ENCODE measurements around the gene TIGD3.

Gene TIGD3

GRCh38 chr11:65373839-65374580 is 19.5 kb downstream of the TIGD3 start:
- no peak for DNase-seq

DNA sequence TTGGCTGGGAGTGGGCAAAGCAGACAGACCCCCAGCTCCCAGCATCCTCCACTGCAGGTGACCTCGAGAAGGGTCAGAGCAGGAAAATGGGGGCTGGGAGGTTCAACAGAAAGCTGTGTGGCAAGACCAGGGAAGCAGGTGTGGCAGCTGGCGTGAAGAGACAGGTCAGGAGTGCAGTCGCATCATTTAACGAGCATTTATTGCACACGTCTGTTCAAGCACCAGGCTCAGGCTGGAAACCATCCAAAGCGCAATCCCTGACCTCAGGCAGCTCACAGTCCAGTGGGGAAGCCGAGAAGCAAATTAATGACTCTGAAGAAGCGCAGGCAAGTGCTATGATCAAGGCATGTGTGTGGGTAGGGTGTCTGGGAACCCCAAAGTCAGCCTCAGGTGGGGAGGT is 20.5 kb downstream of the TIGD3 start:
- DNase-seq, result no peak

DNA sequence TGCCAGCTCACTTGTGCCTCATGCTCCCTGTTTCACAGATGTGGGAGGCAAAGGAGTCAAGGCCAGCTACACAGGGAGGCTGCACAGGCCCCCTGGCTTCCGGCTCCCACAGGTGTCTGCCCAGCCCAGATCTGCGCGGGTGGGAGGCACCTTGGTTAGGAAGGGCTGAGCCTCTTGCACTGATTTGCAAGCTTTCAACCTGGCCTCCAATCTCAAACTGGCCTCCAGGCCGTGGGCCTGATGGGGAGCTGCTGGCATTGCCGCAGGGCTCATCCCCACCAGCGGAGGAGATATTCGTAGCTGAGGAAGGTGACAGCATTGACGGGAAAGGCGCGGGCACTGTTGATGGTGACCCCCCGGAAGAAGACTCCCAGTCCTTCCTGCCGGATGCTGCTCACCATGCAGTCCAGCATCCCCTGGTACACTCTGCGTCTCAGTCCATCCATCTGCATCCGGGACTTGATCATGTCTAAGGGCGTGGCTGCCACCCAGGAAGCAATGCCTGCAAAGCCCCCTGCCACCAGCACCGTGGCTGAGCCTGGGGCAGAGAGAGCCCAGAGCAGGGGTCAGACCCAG is 21.7 kb downstream of the TIGD3 start:
- DNase-seq, result no peak

GRCh38 chr11:65377036-65377435 is 22.5 kb downstream of the TIGD3 start:
- no peak for DNase-seq

- no peak for DNase-seq
These were observed 23.2 kb downstream of the TIGD3 start for GRCh38 chr11:65377777-65378176.

DNA sequence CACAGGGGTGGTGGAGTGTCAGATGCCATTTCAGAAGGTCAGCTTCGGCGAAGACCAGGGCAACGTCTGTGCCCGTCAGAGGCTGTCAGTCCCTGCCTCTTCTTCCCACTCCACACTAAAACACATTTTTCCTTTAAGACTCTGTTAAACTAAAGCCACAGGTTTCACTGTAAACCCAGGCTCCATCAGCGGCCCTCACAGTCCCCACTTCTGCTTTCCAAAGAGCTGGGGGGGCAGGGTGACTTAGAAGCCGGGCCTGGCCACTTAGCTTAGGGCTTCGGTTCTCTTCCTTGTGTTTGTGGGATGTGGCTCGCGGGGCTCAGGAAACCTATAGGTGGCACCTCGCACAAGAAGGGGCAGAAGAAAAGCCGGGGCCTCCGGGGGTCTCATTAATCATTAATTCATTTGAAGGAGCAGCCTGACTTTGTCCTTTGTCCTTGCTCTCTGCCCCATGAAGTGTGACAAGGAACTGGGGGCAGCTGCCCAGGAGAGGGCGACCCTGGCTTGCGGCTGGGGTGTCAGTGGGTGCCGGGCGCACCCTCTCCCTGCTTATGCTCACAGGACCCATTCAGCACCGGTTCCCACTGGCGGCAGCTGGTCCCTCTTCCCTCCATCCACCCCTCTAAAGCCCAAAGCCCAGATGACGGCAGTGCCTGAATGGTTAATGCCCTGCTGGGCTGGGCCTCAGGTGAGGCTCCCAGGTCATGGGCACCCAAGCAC is 23.8 kb downstream of the TIGD3 start:
- DNase-seq, result peak; percentile 57

- no peak for DNase-seq
These were observed 24.5 kb downstream of the TIGD3 start for GRCh38 chr11:65378928-65379638.

- DNase-seq, result no peak
These were observed 25.3 kb downstream of the TIGD3 start for GRCh38 chr11:65379698-65380459.

GRCh38 chr11:65380460-65381119 is 26.0 kb downstream of the TIGD3 start:
- DNase-seq, result no peak

GRCh38 chr11:65381716-65382032 is 27.1 kb downstream of the TIGD3 start:
- peak; percentile 79 for DNase-seq

DNA sequence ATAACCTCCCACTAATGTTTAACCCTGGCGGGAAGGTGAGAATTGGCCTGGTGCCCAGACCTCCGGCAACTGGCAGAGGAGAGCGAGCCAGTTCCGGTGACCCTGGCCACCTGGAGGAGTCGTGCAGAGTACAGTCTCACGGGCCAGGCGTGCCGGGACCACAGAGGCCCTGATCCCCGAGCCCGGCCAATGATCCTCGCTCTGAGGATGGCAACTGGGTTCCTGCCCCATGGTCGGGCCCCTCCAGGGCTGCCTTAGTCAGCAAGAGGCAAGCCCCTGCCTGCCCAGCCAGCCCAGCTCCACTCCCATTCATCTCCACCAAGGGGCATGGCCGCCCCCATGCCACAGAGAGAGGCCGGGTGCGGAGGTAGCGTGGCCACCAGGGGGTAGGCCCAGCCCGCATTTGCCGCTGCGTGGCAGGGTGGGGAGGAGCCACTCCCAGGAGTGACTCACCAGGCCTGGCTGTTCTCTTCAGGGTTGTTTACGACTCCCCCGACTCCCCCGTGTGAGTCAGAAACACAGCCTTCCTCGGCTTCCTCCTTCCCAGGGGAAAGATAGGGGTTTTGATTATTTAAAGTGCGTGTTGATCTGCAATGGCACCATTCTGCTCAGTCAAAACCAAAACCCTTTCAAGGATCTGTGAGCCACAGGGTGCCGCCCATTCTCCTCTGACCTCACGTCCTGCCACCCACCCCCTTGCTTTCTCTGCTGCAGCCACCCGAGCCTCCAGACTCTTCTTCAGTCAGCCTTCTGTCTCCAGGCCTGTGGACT is 27.7 kb downstream of the TIGD3 start, which contains the start of gene SLC25A45:
Gene SLC25A45, minus strand, starts transcription at position 614 of the 771 bp plus-strand sequence. CDS start 695 bp downstream, outside the sequence.
- peak; percentile 97 for DNase-seq

DNA sequence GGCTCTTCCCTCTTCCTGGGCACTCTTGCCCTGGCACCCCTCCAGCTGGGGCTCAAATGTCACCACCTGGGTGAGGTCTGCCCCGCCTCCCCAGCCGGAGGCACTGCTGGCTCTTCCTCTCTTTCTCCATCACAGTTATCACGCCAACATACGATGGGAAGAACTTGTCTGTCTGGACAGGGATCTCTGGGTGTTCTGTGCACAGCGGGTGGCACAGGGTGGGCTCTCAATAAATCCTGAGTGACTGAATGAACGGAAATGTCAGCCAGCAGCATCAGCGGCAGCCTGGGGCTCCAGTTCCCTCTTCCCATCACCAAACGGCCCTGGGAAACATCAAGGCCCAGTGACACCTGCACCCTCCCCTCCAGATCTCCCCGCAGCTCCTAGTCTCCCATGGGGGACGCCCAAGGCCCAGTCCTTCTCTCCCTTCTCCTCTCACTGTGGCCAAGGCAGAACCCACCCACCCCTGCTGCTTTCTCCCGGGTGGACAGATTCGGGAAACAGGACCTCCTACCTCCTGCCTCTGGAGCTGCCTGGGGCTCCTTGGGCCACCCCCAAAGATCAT is 28.3 kb downstream of the TIGD3 start:
- no peak for DNase-seq

- no peak for DNase-seq
These were observed 29.2 kb downstream of the TIGD3 start for GRCh38 chr11:65383778-65384177.

- no peak for DNase-seq
These were observed 29.8 kb downstream of the TIGD3 start for GRCh38 chr11:65384301-65384889.

- DNase-seq, result peak; percentile 82
These were observed 32.0 kb downstream of the TIGD3 start, which contains the start of gene FRMD8 for GRCh38 chr11:65386307-65387140. TSS of gene FRMD8 (plus strand) at chr11:65386637. CDS start at chr11:65387037, 400 bp downstream.

GRCh38 chr11:65388731-65389130 is 34.2 kb downstream of the TIGD3 start:
- DNase-seq, result no peak

DNA sequence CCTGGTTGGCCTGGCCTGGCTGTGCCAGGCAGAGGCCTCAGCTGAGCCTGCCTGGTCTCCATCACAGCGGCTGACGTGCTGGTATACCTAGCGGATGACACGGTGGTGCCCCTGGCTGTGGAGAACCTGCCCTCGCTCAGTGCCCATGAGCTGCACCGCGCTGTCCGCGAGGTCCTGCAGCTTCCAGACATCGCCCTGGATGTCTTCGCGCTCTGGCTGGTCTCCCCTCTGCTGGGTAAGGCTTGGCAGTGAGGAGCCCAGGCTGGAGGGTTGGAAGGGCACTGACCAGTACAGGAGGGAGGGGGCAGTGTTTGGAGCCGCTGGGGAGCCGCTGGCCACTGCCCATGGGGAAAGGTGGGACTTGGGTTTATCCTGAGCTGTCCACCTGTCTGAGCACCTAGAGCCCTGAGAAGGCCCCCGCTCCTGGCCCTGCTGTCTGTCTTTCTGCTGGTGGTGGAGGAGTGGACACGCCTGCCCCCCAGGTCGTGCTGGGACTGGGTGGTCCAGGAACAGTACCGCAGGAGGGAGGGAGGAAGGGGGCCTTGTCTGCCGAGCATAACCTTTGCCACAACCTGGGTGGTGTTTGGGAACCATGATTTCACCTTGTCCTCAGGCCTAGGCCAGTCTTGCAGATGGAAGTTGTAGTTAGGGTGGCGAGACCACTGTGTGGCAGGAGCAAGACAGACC is 34.9 kb downstream of the TIGD3 start:
- no peak for DNase-seq

DNA sequence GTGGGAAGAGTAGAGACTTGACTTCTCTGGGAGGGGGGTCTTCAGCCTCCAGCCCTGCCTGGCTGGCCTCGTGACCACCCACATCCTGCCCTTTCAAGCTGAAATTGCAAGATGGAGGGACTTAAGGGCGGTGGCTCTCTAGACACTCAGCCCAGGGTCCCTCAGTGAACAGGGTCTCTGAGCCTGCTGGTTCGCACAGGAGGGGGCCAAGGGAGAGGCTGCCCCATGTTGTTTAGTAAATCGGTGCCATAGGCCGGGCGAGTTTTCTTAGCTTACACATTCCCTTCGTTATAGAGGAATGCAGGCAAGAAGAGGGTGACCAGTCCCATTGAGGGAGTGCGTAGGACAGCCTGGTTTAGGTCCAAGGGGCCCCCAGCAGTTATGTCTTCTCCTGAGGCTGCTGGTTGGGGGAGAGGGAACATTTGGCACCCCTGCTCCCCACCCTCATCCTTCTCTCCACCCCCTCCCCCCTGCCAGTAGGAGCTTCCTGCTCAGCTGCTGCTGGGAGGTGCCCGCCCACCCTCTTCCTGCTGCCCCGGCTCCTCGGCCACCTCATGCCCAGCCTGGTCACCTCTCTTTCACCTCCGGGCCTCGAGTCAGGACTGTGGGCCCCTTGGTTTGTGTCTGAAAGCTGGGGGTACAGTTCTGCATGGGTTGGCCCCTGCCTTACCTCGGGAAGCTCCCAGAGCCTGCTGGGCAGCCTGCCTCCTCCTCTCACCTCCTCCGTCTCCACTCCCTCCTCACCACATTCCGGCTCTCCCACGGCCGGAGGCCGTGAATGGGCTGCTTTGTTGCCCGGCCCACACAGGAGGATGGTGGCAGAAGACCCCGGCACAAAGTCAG is 35.8 kb downstream of the TIGD3 start:
- DNase-seq, result no peak
